ENCODE measurements around the gene HDAC1.

Gene HDAC1

DNA sequence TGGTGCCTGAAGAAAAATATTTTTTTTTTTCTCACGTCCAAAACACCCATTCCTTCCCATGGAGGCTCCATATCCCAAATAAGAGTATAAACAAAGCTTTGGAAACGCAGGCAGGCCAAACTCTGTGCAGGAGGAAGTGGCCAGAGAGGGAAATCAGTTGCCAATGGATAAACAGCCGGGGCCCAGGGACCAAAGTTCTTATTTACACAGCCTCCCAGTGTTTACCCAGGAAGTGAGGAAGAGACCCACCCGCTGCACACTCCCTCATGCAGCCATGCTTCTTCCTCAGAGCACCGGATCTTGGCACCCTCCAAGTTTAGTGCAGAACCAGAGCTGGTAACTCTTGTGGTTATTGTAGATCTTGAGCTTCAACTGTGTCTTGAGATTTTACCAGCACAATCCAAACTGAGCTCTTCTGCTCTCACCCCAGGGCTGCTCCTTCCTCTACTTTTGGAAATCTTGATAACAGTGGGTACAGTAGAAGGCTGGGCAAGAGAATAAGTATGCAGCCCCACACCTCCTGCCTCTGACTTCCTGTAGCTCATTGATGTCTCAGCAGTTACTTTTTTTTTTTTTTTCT, 29.9 kb downstream of the HDAC1 start:
- no peak for TF ChIP-seq EP300 (IDR thresholded peaks at IDR 0.05; ENCODE audit: borderline replicate concordance)
- TF ChIP-seq NFIC (IDR thresholded peaks at IDR 0.05): no peak
- TF ChIP-seq, protein P1, sequence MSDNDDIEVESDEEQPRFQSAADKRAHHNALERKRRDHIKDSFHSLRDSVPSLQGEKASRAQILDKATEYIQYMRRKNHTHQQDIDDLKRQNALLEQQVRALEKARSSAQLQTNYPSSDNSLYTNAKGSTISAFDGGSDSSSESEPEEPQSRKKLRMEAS (IDR thresholded peaks at IDR 0.05): no peak
- TF ChIP-seq ZBTB7A (IDR thresholded peaks at IDR 0.05; ENCODE audit: low read depth): no peak
- TF ChIP-seq TAF1 (IDR thresholded peaks at IDR 0.05; ENCODE audit: low read depth): no peak
- TF ChIP-seq, protein P2, sequence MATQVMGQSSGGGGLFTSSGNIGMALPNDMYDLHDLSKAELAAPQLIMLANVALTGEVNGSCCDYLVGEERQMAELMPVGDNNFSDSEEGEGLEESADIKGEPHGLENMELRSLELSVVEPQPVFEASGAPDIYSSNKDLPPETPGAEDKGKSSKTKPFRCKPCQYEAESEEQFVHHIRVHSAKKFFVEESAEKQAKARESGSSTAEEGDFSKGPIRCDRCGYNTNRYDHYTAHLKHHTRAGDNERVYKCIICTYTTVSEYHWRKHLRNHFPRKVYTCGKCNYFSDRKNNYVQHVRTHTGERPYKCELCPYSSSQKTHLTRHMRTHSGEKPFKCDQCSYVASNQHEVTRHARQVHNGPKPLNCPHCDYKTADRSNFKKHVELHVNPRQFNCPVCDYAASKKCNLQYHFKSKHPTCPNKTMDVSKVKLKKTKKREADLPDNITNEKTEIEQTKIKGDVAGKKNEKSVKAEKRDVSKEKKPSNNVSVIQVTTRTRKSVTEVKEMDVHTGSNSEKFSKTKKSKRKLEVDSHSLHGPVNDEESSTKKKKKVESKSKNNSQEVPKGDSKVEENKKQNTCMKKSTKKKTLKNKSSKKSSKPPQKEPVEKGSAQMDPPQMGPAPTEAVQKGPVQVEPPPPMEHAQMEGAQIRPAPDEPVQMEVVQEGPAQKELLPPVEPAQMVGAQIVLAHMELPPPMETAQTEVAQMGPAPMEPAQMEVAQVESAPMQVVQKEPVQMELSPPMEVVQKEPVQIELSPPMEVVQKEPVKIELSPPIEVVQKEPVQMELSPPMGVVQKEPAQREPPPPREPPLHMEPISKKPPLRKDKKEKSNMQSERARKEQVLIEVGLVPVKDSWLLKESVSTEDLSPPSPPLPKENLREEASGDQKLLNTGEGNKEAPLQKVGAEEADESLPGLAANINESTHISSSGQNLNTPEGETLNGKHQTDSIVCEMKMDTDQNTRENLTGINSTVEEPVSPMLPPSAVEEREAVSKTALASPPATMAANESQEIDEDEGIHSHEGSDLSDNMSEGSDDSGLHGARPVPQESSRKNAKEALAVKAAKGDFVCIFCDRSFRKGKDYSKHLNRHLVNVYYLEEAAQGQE (IDR thresholded peaks at IDR 0.05; ENCODE audit: low read depth): no peak
- TF ChIP-seq YY1 (IDR thresholded peaks at IDR 0.05; ENCODE audit: low read depth): no peak
- TF ChIP-seq TCF12 (IDR thresholded peaks at IDR 0.05; ENCODE audit: low read depth): no peak
- TF ChIP-seq TEAD4 (IDR thresholded peaks at IDR 0.05): no peak
- no peak for TF ChIP-seq RAD21 (IDR thresholded peaks at IDR 0.05; ENCODE audit: low read depth)
- no peak for TF ChIP-seq CEBPB (IDR thresholded peaks at IDR 0.05)
- TF ChIP-seq, protein P3, sequence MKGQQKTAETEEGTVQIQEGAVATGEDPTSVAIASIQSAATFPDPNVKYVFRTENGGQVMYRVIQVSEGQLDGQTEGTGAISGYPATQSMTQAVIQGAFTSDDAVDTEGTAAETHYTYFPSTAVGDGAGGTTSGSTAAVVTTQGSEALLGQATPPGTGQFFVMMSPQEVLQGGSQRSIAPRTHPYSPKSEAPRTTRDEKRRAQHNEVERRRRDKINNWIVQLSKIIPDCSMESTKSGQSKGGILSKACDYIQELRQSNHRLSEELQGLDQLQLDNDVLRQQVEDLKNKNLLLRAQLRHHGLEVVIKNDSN (IDR thresholded peaks at IDR 0.05): no peak
- TF ChIP-seq FOXM1 (IDR thresholded peaks at IDR 0.05; ENCODE audit: borderline replicate concordance, low read depth): no peak
- no peak for TF ChIP-seq EGR1 (IDR thresholded peaks at IDR 0.05)
- TF ChIP-seq CREB1 (IDR thresholded peaks at IDR 0.05; ENCODE audit: low read depth): no peak

DNA sequence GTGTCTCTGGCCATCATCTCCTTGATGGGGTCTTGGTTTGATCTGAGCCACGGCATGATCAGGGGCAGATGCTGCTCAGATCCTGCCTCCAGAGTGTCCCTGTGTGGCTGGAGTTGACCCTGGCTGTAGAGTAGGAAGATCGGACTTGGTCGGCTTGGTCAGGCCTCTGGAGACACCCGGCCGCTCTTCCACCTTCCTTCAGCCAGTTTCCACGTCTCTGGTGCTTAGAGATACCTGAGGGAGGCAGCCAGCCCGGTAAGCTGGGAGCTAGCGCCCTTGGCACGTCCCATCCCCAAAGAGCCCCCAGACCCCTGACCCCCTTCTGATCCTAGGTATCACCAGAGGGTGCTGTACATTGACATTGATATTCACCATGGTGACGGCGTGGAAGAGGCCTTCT, 35.3 kb downstream of the HDAC1 start:
- TF ChIP-seq, protein P2 (IDR thresholded peaks at IDR 0.05; ENCODE audit: low read depth): no peak
- TF ChIP-seq FOXM1 (IDR thresholded peaks at IDR 0.05; ENCODE audit: borderline replicate concordance, low read depth): no peak
- TF ChIP-seq EGR1 (IDR thresholded peaks at IDR 0.05): no peak
- TF ChIP-seq EP300 (IDR thresholded peaks at IDR 0.05; ENCODE audit: borderline replicate concordance): no peak
- TF ChIP-seq TCF12 (IDR thresholded peaks at IDR 0.05; ENCODE audit: low read depth): no peak
- no peak for TF ChIP-seq YY1 (IDR thresholded peaks at IDR 0.05; ENCODE audit: low read depth)

DNA sequence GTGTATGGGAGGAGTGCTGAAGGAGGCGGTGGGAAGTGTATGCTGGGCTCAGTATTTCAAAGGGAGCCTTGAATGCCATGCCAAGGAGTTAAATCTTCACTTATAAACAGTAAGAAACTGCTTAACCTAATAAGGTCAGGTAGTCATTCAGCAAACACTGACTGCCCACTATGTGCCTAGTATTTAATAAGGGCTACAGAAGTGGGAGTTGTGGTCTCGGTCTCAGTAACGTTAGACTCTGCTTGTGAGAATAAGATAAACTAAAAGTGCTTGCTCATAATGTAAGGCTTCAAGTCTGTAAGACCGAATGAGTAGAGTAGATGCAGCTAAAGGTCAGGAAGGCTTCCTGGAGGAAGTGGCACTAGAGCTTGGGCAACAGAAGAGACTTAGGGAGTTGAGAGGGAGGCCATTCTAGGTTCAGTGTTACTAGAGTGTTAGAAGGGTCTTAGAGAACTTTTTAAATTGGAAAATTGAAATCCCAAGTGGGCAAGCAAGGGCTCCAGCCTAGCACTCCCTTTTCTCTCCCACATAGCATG, 38.1 kb downstream of the HDAC1 start:
- TF ChIP-seq EGR1 (IDR thresholded peaks at IDR 0.05) (no peak), RAD21 (IDR thresholded peaks at IDR 0.05; ENCODE audit: low read depth) (no peak), ZBTB7A (IDR thresholded peaks at IDR 0.05; ENCODE audit: low read depth) (no peak), FOXM1 (IDR thresholded peaks at IDR 0.05; ENCODE audit: borderline replicate concordance, low read depth) (no peak), TAF1 (IDR thresholded peaks at IDR 0.05; ENCODE audit: low read depth) (no peak), EP300 (IDR thresholded peaks at IDR 0.05; ENCODE audit: borderline replicate concordance) (no peak), CEBPB (IDR thresholded peaks at IDR 0.05) (no peak), TCF12 (IDR thresholded peaks at IDR 0.05; ENCODE audit: low read depth) (no peak)
- TF ChIP-seq, protein P1 (IDR thresholded peaks at IDR 0.05): no peak
- TF ChIP-seq, protein P2 (IDR thresholded peaks at IDR 0.05; ENCODE audit: low read depth): no peak

DNA sequence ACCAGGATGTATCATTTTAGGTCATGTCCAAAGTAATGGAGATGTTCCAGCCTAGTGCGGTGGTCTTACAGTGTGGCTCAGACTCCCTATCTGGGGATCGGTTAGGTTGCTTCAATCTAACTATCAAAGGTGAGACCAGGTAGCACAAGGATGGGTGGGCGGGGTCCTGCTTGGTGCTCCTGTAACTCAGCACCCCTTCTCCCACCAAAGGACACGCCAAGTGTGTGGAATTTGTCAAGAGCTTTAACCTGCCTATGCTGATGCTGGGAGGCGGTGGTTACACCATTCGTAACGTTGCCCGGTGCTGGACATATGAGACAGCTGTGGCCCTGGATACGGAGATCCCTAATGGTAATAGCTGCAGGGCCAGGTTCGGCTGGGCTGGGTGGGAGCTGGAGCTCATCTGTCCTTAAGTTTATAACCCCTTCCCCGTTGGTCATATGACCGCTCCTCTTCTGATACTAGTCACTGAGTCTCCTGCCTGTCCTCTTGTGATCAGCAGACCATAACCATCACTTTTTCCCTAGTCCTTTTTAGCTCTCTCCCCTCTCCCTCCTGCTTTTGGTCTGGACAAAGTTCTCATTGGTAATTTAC, 38.8 kb downstream of the HDAC1 start:
- TF ChIP-seq, protein P3 (IDR thresholded peaks at IDR 0.05): no peak

Data from Ishikawa (cell line).